ENCODE measurements around the gene CAMKV. TPM values are rescaled to one million over a fixed set of nuclear protein-coding genes. Genes with fewer than 3 reads are reported as not detected.
A peak's percentile ranks its signal among the peaks of the same experiment; 100 is the strongest.

The CAMKV gene
- total RNA-seq, 1 donor from 2014 or later, result not detected

DNA sequence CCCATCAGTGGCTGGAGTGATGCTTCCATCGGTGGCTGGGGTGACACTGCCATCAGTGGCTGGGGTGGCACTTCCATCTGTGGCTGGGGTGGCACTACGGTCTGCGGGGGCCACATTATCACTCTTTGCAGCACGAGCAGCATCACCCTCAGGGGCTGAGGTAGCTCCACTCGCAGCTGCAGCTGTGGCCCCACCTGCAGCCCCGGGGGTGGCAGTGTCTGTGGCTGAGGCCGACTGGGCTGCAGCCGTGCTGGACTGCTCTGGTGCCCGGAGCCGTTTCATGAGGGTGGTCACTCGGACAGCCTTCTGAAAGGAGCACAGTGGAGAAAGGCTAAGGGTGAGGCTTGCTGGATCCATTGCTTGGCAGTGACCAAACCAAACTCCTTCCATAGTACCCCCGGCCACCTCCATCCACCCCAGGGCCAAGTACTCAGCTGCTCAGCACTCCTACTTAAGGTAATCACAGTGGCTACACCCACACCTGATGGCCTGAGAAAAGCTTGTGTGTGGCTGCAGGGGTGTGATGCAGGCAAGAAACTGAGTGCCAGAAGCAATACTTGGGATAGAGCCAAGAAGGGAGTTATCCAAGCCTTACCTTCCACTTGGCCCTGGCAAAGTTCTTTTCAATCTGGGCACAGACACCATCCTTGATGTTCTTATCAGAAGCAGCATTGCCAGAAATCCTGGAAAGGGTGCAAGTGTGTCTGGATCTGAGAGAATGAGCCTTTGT is 10.0 kb downstream of the CAMKV start:
- H3K4me1 Mint-ChIP-seq, result peaks cover 13% of the 10 kb centered on the region
- H3K27me3 Mint-ChIP-seq (ENCODE audit: low read depth), result peaks cover 29% of the 10 kb centered on the region
- H3K4me3 Mint-ChIP-seq, result no peak overlapping the region
- no peak for DNase-seq (ENCODE audit: low spot score in 2 of 2, unreplicated experiment in 2 of 2)
- TF ChIP-seq CTCF (IDR thresholded peaks at IDR 0.05; ENCODE audit: unreplicated experiment), result no peak
- H3K36me3 Mint-ChIP-seq, result no peaks in the 10 kb centered on the region
- no peaks in the 10 kb centered on the region for H3K9me3 Mint-ChIP-seq
- no peak overlapping the region for H3K27ac Mint-ChIP-seq

- no peak for TF ChIP-seq CTCF (IDR thresholded peaks at IDR 0.05; ENCODE audit: unreplicated experiment)
- Mint-ChIP-seq H3K36me3 (no peaks in the 10 kb centered on the region), H3K4me1 (peaks cover 13% of the 10 kb centered on the region), H3K27me3 (ENCODE audit: low read depth) (peaks cover 6% of the 10 kb centered on the region), H3K4me3 (peak within 1 kb of the TSS; percentile 88), H3K27ac (peak within 1 kb of the TSS; percentile 90), H3K9me3 (no peaks in the 10 kb centered on the region)
- peak; percentile 83 to 97 for DNase-seq (ENCODE audit: low spot score in 2 of 2, unreplicated experiment in 2 of 2)
Measured at GRCh38 chr3:49856181-49857005, 13.3 kb downstream of the CAMKV start, which contains the start of gene TRAIP. TSS of gene TRAIP (minus strand) at chr3:49856564. CDS start at chr3:49856453, 111 bp downstream.

DNA sequence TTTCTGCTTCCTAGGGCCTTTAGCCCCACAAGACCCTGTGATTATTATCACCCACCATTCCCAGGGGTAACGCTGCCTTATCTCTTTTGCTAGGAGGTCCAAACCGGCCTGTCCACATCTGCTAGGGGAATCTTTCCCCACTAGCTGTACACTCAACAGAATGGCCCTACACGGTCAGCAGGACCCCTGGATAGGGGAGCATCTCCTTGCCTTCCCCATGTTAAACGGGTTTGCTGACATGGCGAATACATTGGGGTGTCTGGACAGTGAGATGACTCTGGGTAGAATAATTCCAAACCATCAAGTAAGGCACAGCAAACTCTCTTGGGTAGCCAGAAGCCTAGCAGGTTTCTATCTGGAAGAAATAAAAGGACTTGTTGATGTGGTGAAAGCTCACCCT is 14.0 kb downstream of the CAMKV start:
- peak overlapping the region; percentile 88 for H3K4me3 Mint-ChIP-seq
- DNase-seq (ENCODE audit: low spot score in 2 of 2, unreplicated experiment in 2 of 2), result no peak
- TF ChIP-seq CTCF (IDR thresholded peaks at IDR 0.05; ENCODE audit: unreplicated experiment), result no peak
- peak overlapping the region; percentile 90 for H3K27ac Mint-ChIP-seq
- H3K36me3 Mint-ChIP-seq, result no peaks in the 10 kb centered on the region
- H3K4me1 Mint-ChIP-seq, result peaks cover 13% of the 10 kb centered on the region
- peaks cover 6% of the 10 kb centered on the region for H3K27me3 Mint-ChIP-seq (ENCODE audit: low read depth)
- H3K9me3 Mint-ChIP-seq, result no peaks in the 10 kb centered on the region

DNA sequence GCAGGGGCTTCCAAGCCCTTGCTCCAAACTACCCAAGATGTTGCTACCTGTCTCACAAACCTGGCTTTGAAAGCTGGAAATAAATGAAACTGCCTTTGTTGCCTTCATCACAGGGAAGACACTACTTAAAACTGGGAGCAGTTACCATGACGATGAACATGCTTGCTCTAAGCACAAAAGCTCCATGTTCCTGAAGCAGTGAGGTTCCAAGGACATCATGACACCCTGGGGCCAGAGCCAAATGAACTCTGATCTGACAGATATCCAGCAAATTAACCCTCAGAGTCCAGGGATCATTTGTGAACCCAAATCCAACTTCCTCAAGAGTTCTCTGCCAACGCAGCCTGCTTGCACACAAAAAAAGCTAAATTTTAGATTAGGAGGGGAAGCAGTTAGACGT is 24.0 kb downstream of the CAMKV start:
- no peak for DNase-seq (ENCODE audit: low spot score in 2 of 2, unreplicated experiment in 2 of 2)
- no peak overlapping the region for H3K27ac Mint-ChIP-seq
- H3K4me3 Mint-ChIP-seq, result no peak overlapping the region
- H3K4me1 Mint-ChIP-seq, result no peaks in the 10 kb centered on the region
- H3K36me3 Mint-ChIP-seq, result peaks cover 4% of the 10 kb centered on the region
- no peak for TF ChIP-seq CTCF (IDR thresholded peaks at IDR 0.05; ENCODE audit: unreplicated experiment)
- no peaks in the 10 kb centered on the region for H3K9me3 Mint-ChIP-seq
- H3K27me3 Mint-ChIP-seq (ENCODE audit: low read depth), result no peaks in the 10 kb centered on the region

GRCh38 chr3:49844464-49845183 is 25.1 kb downstream of the CAMKV start:
- H3K27me3 Mint-ChIP-seq (ENCODE audit: low read depth), result no peaks in the 10 kb centered on the region
- no peak overlapping the region for H3K4me3 Mint-ChIP-seq
- no peak for DNase-seq (ENCODE audit: low spot score in 2 of 2, unreplicated experiment in 2 of 2)
- H3K4me1 Mint-ChIP-seq, result no peaks in the 10 kb centered on the region
- no peak for TF ChIP-seq CTCF (IDR thresholded peaks at IDR 0.05; ENCODE audit: unreplicated experiment)
- H3K27ac Mint-ChIP-seq, result no peak overlapping the region
- H3K36me3 Mint-ChIP-seq, result peaks cover 4% of the 10 kb centered on the region
- H3K9me3 Mint-ChIP-seq, result no peaks in the 10 kb centered on the region
